Psoas muscle (tissue), 8 donors: Measurements from ENCODE around the gene COA7. TPM values are rescaled to one million over a fixed set of nuclear protein-coding genes. Genes with fewer than 3 reads are reported as not detected.
"Not testable (repeated sequence)": the region's sequence is repeated elsewhere in the genome, so short reads cannot be mapped to it uniquely, and the experiment has no call there.

ENCODE experiments used
- ATAC-seq, 4 donors: fragments of 200-7000 bp; cut with Tn5 transposase; one replicate each; pipeline ENCODE4 v1.9.1; 2020; ENCODE audit warnings: moderate library complexity in 3 of 4, mild to moderate bottlenecking in 2 of 4
- DNase-seq, 2 donors: peaks; one replicate each; pipeline ENCODE4 v3.0.0-alpha.2; 2020
- H3K27ac ChIP-seq: fragments of 200-600 bp; one replicate; pipeline ENCODE4 v1.8.0; 2022
- H3K27me3 ChIP-seq, 3 donors: fragments of 200-600 bp in 1 of 3; one replicate each; pipeline versions ENCODE4 v1.6.1 to v1.8.0; 2013 to 2022; ENCODE audit warnings: low read length in 2 of 3, mild to moderate bottlenecking in 2 of 3, moderate library complexity in 1 of 3; ENCODE audit not compliant: insufficient read depth in 3 of 3
- H3K36me3 ChIP-seq, 2 donors: fragments of 200-600 bp in 1 of 2; one replicate each; pipeline versions ENCODE4 v1.6.1 to v1.8.0; 2013 to 2022; ENCODE audit warnings: low read depth in 1 of 2, mild to moderate bottlenecking in 1 of 2, moderate library complexity in 1 of 2; ENCODE audit not compliant: insufficient read depth in 1 of 2
- H3K4me1 ChIP-seq: fragments of 200-600 bp; one replicate; pipeline ENCODE4 v1.8.0; 2022
- H3K4me3 ChIP-seq: fragments of 200-600 bp; one replicate; pipeline ENCODE4 v1.8.0; 2022; ENCODE audit warnings: mild to moderate bottlenecking
- H3K9me3 ChIP-seq: fragments of 200-600 bp; one replicate; pipeline ENCODE4 v1.8.0; 2022
- WGBS, 3 donors: extraction: QIAGEN DNeasy Blood & Tissue Kit; methylation state at CpG; one replicate each; pipeline versions ENCODE4 v1.1.6 to v1.1.7; 2013; 5-methylcytosine and 5-hydroxymethylcytosine counted together
- intact Hi-C, 2 donors: fragments of 100-400 bp; cut with DNase I; formaldehyde crosslinking; loops; one replicate each; pipeline versions ENCODE4 v1.11.0 to v1.14.2; 2022
- polyA plus RNA-seq, 3 donors: library from polyadenylated mRNA; stranded (reverse); fragments of 200-250 nt; gene quantifications; one replicate each; pipeline ENCODE4 v1.2.3, GENCODE V29; 2013
- total RNA-seq, 4 donors: library from RNA; stranded (reverse); fragmentation: NEBNext Ultra II Directional in 2 of 4; extraction: Animal tissue kit (Norgen Biotek cat#: 25700) in 2 of 4; gene quantifications; one replicate each; pipeline versions ENCODE4 v1.2.1 to v1.2.4, GENCODE V29; 2021 to 2023
- TF ChIP-seq, protein P1 (sequence below): fragments of 200-600 bp; IDR thresholded peaks from one replicate; pipeline ENCODE4 v1.8.0; 2022; ENCODE audit warnings: antibody characterized with exemption
- donor health status: healthy with polysubstance abuse.
- donor health status: DM: no; HTN: no; CAD: no; lungs with moderate emphysema.
- donor health status: Bipolar disorder and iron deficiency.
- donor health status: healthy.
- donor health status: DM: yes; HTN: yes; CAD: no.
- donor health status: DM: no; HTN: no; CAD: no.
- donor health status: DM: no; HTN: no; CAD: no.
- donor health status: DM: yes; HTN: yes; CAD: no.

Gene COA7
- total and polyA plus RNA-seq, 7 donors = 25.2 to 48.8 (median 30.5) TPM

- peak; percentile 60 to 70 (median 65) for ATAC-seq
Observed at GRCh38 chr1:52739699-52740467, 41.7 kb upstream of the COA7 start.

GRCh38 chr1:52738893-52739292 lies 40.7 kb upstream of the COA7 start:
- WGBS, 3 donors = 38 to 50% (median 39%) methylated on average over 10 of the region's 10 CpGs
- Histone ChIP-seq H3K36me3 (no peaks in the 10 kb centered on the region), H3K27ac (peak overlapping the region; percentile 80), H3K4me3 (no peak overlapping the region), H3K9me3 (no peaks in the 10 kb centered on the region), H3K4me1 (peaks cover 47% of the 10 kb centered on the region), H3K27me3 (no peaks in the 10 kb centered on the region)
- TF ChIP-seq, protein P1, sequence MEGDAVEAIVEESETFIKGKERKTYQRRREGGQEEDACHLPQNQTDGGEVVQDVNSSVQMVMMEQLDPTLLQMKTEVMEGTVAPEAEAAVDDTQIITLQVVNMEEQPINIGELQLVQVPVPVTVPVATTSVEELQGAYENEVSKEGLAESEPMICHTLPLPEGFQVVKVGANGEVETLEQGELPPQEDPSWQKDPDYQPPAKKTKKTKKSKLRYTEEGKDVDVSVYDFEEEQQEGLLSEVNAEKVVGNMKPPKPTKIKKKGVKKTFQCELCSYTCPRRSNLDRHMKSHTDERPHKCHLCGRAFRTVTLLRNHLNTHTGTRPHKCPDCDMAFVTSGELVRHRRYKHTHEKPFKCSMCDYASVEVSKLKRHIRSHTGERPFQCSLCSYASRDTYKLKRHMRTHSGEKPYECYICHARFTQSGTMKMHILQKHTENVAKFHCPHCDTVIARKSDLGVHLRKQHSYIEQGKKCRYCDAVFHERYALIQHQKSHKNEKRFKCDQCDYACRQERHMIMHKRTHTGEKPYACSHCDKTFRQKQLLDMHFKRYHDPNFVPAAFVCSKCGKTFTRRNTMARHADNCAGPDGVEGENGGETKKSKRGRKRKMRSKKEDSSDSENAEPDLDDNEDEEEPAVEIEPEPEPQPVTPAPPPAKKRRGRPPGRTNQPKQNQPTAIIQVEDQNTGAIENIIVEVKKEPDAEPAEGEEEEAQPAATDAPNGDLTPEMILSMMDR = no peak
- intact Hi-C loops = no loop called here
- ATAC-seq (no peak), DNase-seq (no peak)

More at GRCh38 chr1:52739699-52740467, 41.7 kb upstream of the COA7 start:
- TF ChIP-seq, protein P1 = no peak
- Histone ChIP-seq H3K4me3 (no peak overlapping the region), H3K27ac (peak overlapping the region; percentile 80), H3K4me1 (peaks cover 46% of the 10 kb centered on the region), H3K27me3 (no peaks in the 10 kb centered on the region), H3K36me3 (no peaks in the 10 kb centered on the region), H3K9me3 (no peaks in the 10 kb centered on the region)
- intact Hi-C loops = no loop called here
- WGBS, 3 donors = 42 to 56% (median 56%) methylated on average over 4 of the region's 4 CpGs
- DNase-seq = no peak

DNA sequence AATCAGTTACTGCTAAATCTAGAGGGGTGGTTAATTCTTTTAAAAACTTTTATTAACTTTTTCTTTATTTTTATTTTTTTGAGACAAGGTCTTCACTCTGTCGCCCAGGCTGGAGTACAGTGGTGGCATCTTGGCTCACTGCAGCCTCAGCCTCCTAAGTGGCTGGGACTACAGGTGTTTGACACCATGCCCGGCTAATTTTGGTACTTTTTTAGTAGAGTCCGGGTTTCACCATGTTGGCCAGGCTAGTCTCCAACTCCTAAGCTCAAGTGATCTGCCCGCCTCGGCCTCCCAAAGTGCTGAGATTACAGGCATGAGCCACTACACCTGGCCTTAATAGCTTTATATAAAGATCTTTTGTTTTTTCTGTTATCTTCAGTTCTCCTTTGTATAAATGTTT lies 40.0 kb upstream of the COA7 start:
- peaks cover 48% of the 10 kb centered on the region for H3K4me1 ChIP-seq
- H3K36me3 ChIP-seq = no peaks in the 10 kb centered on the region
- 25 to 33% (median 31%) methylated on average over 5 of the region's 5 CpGs for WGBS, 3 donors
- peak overlapping the region; percentile 80 for H3K27ac ChIP-seq
- DNase-seq (peak in 1 of 2 donors; percentile 60), ATAC-seq (peak; percentile 46 to 81 (median 69))
- no peak overlapping the region for H3K4me3 ChIP-seq
- TF ChIP-seq, protein P1 = no peak
- intact Hi-C loops = no loop called here
- no peaks in the 10 kb centered on the region for H3K9me3 ChIP-seq
- no peaks in the 10 kb centered on the region for H3K27me3 ChIP-seq

DNA sequence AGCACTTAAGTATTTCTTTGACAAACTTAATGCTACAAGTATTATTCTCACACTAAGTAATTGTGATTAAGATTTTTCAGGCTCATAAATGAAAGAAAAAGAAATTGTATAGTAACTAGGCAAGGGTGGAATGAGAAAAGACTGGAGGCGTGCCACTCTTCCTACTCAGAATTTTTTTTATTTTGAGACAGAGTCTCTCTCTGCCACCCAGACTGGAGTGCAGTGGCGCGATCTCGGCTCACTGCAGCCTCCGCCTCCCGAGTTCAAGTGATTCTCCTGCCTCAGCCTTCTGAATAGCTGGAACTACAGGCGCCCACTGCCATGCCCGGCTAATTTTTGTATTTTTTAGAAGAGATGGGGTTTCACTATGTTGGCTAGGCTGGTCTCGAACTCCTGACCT lies 37.2 kb upstream of the COA7 start:
- H3K9me3 ChIP-seq, H3K27me3 ChIP-seq, ATAC-seq, intact Hi-C loops, H3K36me3 ChIP-seq, DNase-seq, H3K4me3 ChIP-seq: not testable (repeated sequence)
- H3K27ac ChIP-seq = peak overlapping the region; percentile 31
- 80 to 92% (median 80%) methylated on average over 9 of the region's 9 CpGs for WGBS, 3 donors
- H3K4me1 ChIP-seq = peaks cover 36% of the 10 kb centered on the region

- peaks cover 0 to 6% of the 10 kb centered on the region in 2 donors for H3K36me3 ChIP-seq
- WGBS, 3 donors = 96 to 97% (median 97%) methylated on average over 3 of the region's 3 CpGs
- no peaks in the 10 kb centered on the region for H3K9me3 ChIP-seq
- H3K4me3 ChIP-seq = no peak overlapping the region
- intact Hi-C loops = no loop called here
- TF ChIP-seq, protein P1 = no peak
- ATAC-seq (no peak), DNase-seq (no peak)
- no peaks in the 10 kb centered on the region for H3K27me3 ChIP-seq
- H3K27ac ChIP-seq = no peak overlapping the region
- H3K4me1 ChIP-seq = peaks cover 33% of the 10 kb centered on the region
Observed at GRCh38 chr1:52733368-52733767, 35.2 kb upstream of the COA7 start.
